Measurements from ENCODE around the gene EBPL.

Gene EBPL

DNA sequence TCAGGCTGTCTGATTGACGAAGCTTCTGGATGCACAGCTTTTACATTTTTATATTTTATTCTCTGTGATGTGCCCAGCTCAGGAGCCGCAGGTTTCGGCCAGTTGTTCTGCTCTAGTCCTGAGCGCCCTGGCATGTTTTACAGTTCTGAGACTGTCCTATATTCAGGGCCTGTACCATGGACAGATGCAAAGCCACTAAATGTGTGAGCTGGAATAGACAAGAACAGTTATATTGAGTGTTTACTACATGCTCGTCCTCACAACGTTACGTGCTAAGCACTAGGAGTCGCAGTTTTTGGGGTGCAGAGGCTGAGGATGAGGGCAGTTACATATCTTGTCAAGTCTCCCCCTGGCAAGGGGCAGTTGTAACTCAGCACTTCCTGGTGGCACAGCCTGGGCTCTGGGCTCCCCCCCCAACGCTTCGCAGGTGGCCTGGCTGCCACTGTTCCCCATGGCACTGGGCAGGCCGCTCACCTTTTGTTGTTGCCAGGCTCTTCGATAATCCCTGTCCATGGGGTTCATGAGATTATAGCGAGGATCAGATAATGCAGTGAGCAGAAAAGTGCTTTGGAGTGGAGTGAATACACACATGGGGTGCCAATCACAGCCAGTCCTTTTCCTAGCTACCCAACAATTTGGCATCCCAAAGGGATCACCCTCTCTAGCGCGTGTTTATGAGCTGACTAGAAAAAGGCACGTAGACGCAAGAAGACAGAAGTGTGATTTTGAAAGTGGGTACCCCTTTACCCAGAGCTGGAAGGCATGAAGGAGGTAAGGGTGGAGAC is 39.5 kb downstream of the EBPL start:
- H3K9me3 ChIP-seq (ENCODE audit: control insufficient read depth, low read length), result no peaks in the 10 kb centered on the region
- no peaks in the 10 kb centered on the region for H3K4me1 ChIP-seq (ENCODE audit: control insufficient read depth, insufficient read depth, low read length, poor library complexity, severe bottlenecking)
- no peak for DNase-seq
- no peaks in the 10 kb centered on the region for H3K36me3 ChIP-seq (ENCODE audit: control insufficient read depth, insufficient read depth, low read length)
- no peak overlapping the region for H3K4me3 ChIP-seq (ENCODE audit: insufficient read depth, low read depth, low read length, poor library complexity, severe bottlenecking)
- no peaks in the 10 kb centered on the region for H3K27me3 ChIP-seq (replicated peaks; ENCODE audit: control insufficient read depth, insufficient read depth, low read length, poor library complexity, severe bottlenecking)
- H3K27ac ChIP-seq (ENCODE audit: insufficient read depth, low read length, poor library complexity, severe bottlenecking), result no peak overlapping the region

- Histone ChIP-seq H3K9me3 (ENCODE audit: control insufficient read depth, low read length) (no peaks in the 10 kb centered on the region), H3K27ac (ENCODE audit: insufficient read depth, low read length, poor library complexity, severe bottlenecking) (no peak overlapping the region), H3K4me1 (ENCODE audit: control insufficient read depth, insufficient read depth, low read length, poor library complexity, severe bottlenecking) (no peaks in the 10 kb centered on the region), H3K27me3 (replicated peaks; ENCODE audit: control insufficient read depth, insufficient read depth, low read length, poor library complexity, severe bottlenecking) (no peaks in the 10 kb centered on the region), H3K4me3 (ENCODE audit: insufficient read depth, low read depth, low read length, poor library complexity, severe bottlenecking) (no peak overlapping the region), H3K36me3 (ENCODE audit: control insufficient read depth, insufficient read depth, low read length) (no peaks in the 10 kb centered on the region)
- DNase-seq, result no peak
Measured at GRCh38 chr13:49649963-49650312, 41.3 kb downstream of the EBPL start.

DNA sequence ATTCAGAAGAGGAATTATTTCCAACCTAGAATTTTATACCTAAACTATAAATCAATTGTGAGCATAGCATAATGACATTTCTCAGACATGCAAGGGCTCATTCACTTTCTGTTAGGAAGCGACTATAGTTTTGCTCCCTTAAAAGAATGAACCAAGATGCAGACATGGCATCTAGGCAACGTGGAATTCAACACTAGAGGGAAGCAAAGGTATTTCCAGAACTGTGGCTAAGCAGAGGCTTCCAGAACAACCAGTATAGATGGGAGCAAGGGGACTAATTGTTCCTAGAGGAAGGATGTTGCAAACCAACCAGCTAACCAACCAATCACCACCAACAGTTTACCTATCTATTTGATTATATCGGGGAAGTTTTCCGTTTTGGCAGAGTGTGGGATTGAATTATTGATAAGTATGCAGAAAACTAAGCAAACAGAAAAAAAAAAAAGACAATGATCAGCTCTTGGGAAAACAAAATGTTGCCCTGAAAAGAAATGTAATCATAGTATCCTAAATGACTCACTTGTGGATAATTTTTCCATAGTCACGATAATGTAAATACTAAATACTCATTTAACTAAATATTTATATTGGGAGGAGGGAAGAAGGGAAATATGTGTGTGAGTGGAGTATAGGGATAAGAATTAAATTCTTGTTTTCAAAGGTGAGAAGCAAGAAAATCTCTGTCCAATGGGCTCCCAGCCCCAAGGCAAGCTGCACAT is 41.9 kb downstream of the EBPL start:
- H3K27ac ChIP-seq (ENCODE audit: insufficient read depth, low read length, poor library complexity, severe bottlenecking), result no peak overlapping the region
- no peaks in the 10 kb centered on the region for H3K27me3 ChIP-seq (replicated peaks; ENCODE audit: control insufficient read depth, insufficient read depth, low read length, poor library complexity, severe bottlenecking)
- no peak for DNase-seq
- H3K4me3 ChIP-seq (ENCODE audit: insufficient read depth, low read depth, low read length, poor library complexity, severe bottlenecking), result no peak overlapping the region
- H3K36me3 ChIP-seq (ENCODE audit: control insufficient read depth, insufficient read depth, low read length), result no peaks in the 10 kb centered on the region
- H3K9me3 ChIP-seq (ENCODE audit: control insufficient read depth, low read length), result no peaks in the 10 kb centered on the region
- no peaks in the 10 kb centered on the region for H3K4me1 ChIP-seq (ENCODE audit: control insufficient read depth, insufficient read depth, low read length, poor library complexity, severe bottlenecking)

GRCh38 chr13:49646688-49647087 is 44.6 kb downstream of the EBPL start:
- H3K27ac ChIP-seq (ENCODE audit: insufficient read depth, low read length, poor library complexity, severe bottlenecking), result no peak overlapping the region
- no peak for DNase-seq
- no peaks in the 10 kb centered on the region for H3K4me1 ChIP-seq (ENCODE audit: control insufficient read depth, insufficient read depth, low read length, poor library complexity, severe bottlenecking)

GRCh38 chr13:49645451-49645850 is 45.8 kb downstream of the EBPL start:
- no peaks in the 10 kb centered on the region for H3K9me3 ChIP-seq (ENCODE audit: control insufficient read depth, low read length)
- DNase-seq, result no peak
- H3K4me1 ChIP-seq (ENCODE audit: control insufficient read depth, insufficient read depth, low read length, poor library complexity, severe bottlenecking), result no peaks in the 10 kb centered on the region
- no peak overlapping the region for H3K27ac ChIP-seq (ENCODE audit: insufficient read depth, low read length, poor library complexity, severe bottlenecking)
- no peaks in the 10 kb centered on the region for H3K36me3 ChIP-seq (ENCODE audit: control insufficient read depth, insufficient read depth, low read length)
- no peak overlapping the region for H3K4me3 ChIP-seq (ENCODE audit: insufficient read depth, low read depth, low read length, poor library complexity, severe bottlenecking)
- H3K27me3 ChIP-seq (replicated peaks; ENCODE audit: control insufficient read depth, insufficient read depth, low read length, poor library complexity, severe bottlenecking), result no peaks in the 10 kb centered on the region

More at GRCh38 chr13:49646688-49647087, 44.6 kb downstream of the EBPL start:
- H3K27me3 ChIP-seq (replicated peaks; ENCODE audit: control insufficient read depth, insufficient read depth, low read length, poor library complexity, severe bottlenecking), result no peaks in the 10 kb centered on the region
- no peaks in the 10 kb centered on the region for H3K9me3 ChIP-seq (ENCODE audit: control insufficient read depth, low read length)
- H3K36me3 ChIP-seq (ENCODE audit: control insufficient read depth, insufficient read depth, low read length), result no peaks in the 10 kb centered on the region
- no peak overlapping the region for H3K4me3 ChIP-seq (ENCODE audit: insufficient read depth, low read depth, low read length, poor library complexity, severe bottlenecking)

DNA sequence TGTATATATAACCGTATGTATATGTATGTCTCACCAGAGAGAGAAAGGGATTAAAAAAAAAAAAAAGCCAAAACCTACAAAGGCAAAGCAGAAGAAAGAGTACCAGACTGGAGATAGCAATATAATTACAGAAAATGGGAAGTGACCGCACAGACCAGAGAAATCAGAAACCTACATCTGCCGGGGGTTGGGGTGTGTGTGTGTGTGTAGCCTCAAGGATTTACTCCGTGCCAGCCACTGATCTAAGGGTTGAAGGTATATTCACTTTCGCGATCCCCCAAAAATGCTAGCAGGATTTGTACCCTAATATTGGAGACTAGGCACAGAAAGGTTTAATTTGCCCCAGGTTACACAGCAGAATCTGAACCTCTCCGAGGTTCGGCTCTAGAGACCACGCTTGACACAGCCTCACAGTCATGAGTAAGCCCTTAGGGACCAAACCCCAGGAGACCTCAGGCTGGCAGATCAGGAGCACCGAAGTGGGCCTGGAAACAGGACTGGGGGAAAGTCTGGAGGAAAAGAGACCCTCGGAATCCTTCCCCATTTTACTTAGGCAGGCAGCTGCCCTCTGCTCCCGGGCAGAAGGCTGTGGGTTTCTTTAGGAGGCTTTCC is 48.1 kb downstream of the EBPL start:
- H3K4me3 ChIP-seq (ENCODE audit: insufficient read depth, low read depth, low read length, poor library complexity, severe bottlenecking), result no peak overlapping the region
- H3K27ac ChIP-seq (ENCODE audit: insufficient read depth, low read length, poor library complexity, severe bottlenecking), result no peak overlapping the region
- H3K9me3 ChIP-seq (ENCODE audit: control insufficient read depth, low read length), result no peaks in the 10 kb centered on the region
- H3K36me3 ChIP-seq (ENCODE audit: control insufficient read depth, insufficient read depth, low read length), result no peaks in the 10 kb centered on the region
- no peaks in the 10 kb centered on the region for H3K4me1 ChIP-seq (ENCODE audit: control insufficient read depth, insufficient read depth, low read length, poor library complexity, severe bottlenecking)
- no peaks in the 10 kb centered on the region for H3K27me3 ChIP-seq (replicated peaks; ENCODE audit: control insufficient read depth, insufficient read depth, low read length, poor library complexity, severe bottlenecking)
- no peak for DNase-seq

GRCh38 chr13:49641801-49642291 is 49.4 kb downstream of the EBPL start:
- no peak overlapping the region for H3K27ac ChIP-seq (ENCODE audit: insufficient read depth, low read length, poor library complexity, severe bottlenecking)
- no peak overlapping the region for H3K4me3 ChIP-seq (ENCODE audit: insufficient read depth, low read depth, low read length, poor library complexity, severe bottlenecking)
- no peaks in the 10 kb centered on the region for H3K4me1 ChIP-seq (ENCODE audit: control insufficient read depth, insufficient read depth, low read length, poor library complexity, severe bottlenecking)
- H3K27me3 ChIP-seq (replicated peaks; ENCODE audit: control insufficient read depth, insufficient read depth, low read length, poor library complexity, severe bottlenecking), result no peaks in the 10 kb centered on the region
- DNase-seq, result no peak
- H3K36me3 ChIP-seq (ENCODE audit: control insufficient read depth, insufficient read depth, low read length), result no peaks in the 10 kb centered on the region
- H3K9me3 ChIP-seq (ENCODE audit: control insufficient read depth, low read length), result no peaks in the 10 kb centered on the region

- Histone ChIP-seq H3K27me3 (replicated peaks; ENCODE audit: control insufficient read depth, insufficient read depth, low read length, poor library complexity, severe bottlenecking) (no peaks in the 10 kb centered on the region), H3K4me1 (ENCODE audit: control insufficient read depth, insufficient read depth, low read length, poor library complexity, severe bottlenecking) (no peaks in the 10 kb centered on the region), H3K27ac (ENCODE audit: insufficient read depth, low read length, poor library complexity, severe bottlenecking) (no peak overlapping the region), H3K9me3 (ENCODE audit: control insufficient read depth, low read length) (no peaks in the 10 kb centered on the region), H3K36me3 (ENCODE audit: control insufficient read depth, insufficient read depth, low read length) (no peaks in the 10 kb centered on the region), H3K4me3 (ENCODE audit: insufficient read depth, low read depth, low read length, poor library complexity, severe bottlenecking) (no peak overlapping the region)
- no peak for DNase-seq
Measured at GRCh38 chr13:49638744-49639072, 52.6 kb downstream of the EBPL start.

GRCh38 chr13:49638030-49638743 is 53.1 kb downstream of the EBPL start:
- no peak for DNase-seq
- no peaks in the 10 kb centered on the region for H3K36me3 ChIP-seq (ENCODE audit: control insufficient read depth, insufficient read depth, low read length)
- H3K9me3 ChIP-seq (ENCODE audit: control insufficient read depth, low read length), result no peaks in the 10 kb centered on the region
- H3K27ac ChIP-seq (ENCODE audit: insufficient read depth, low read length, poor library complexity, severe bottlenecking), result no peak overlapping the region
- H3K4me3 ChIP-seq (ENCODE audit: insufficient read depth, low read depth, low read length, poor library complexity, severe bottlenecking), result no peak overlapping the region
- H3K4me1 ChIP-seq (ENCODE audit: control insufficient read depth, insufficient read depth, low read length, poor library complexity, severe bottlenecking), result no peaks in the 10 kb centered on the region
- H3K27me3 ChIP-seq (replicated peaks; ENCODE audit: control insufficient read depth, insufficient read depth, low read length, poor library complexity, severe bottlenecking), result no peaks in the 10 kb centered on the region

Data from effector memory CD4-positive, alpha-beta T cell (primary cell).